Psoas muscle (tissue), 8 donors: Measurements from ENCODE around the gene HFM1. TPM values are rescaled to one million over a fixed set of nuclear protein-coding genes. Genes with fewer than 3 reads are reported as not detected.
"Not testable (repeated sequence)": the region's sequence is repeated elsewhere in the genome, so short reads cannot be mapped to it uniquely, and the experiment has no call there.

Experiments
- ATAC-seq, 4 donors: fragments of 200-7000 bp; cut with Tn5 transposase; one replicate each; pipeline ENCODE4 v1.9.1; 2020; ENCODE audit warnings: moderate library complexity in 3 of 4, mild to moderate bottlenecking in 2 of 4
- DNase-seq, 2 donors: peaks; one replicate each; pipeline ENCODE4 v3.0.0-alpha.2; 2020
- H3K27ac ChIP-seq: fragments of 200-600 bp; one replicate; pipeline ENCODE4 v1.8.0; 2022
- H3K27me3 ChIP-seq, 3 donors: fragments of 200-600 bp in 1 of 3; one replicate each; pipeline versions ENCODE4 v1.6.1 to v1.8.0; 2013 to 2022; ENCODE audit warnings: low read length in 2 of 3, mild to moderate bottlenecking in 2 of 3, moderate library complexity in 1 of 3; ENCODE audit not compliant: insufficient read depth in 3 of 3
- H3K36me3 ChIP-seq, 2 donors: fragments of 200-600 bp in 1 of 2; one replicate each; pipeline versions ENCODE4 v1.6.1 to v1.8.0; 2013 to 2022; ENCODE audit warnings: low read depth in 1 of 2, mild to moderate bottlenecking in 1 of 2, moderate library complexity in 1 of 2; ENCODE audit not compliant: insufficient read depth in 1 of 2
- H3K4me1 ChIP-seq: fragments of 200-600 bp; one replicate; pipeline ENCODE4 v1.8.0; 2022
- H3K4me3 ChIP-seq: fragments of 200-600 bp; one replicate; pipeline ENCODE4 v1.8.0; 2022; ENCODE audit warnings: mild to moderate bottlenecking
- H3K9me3 ChIP-seq: fragments of 200-600 bp; one replicate; pipeline ENCODE4 v1.8.0; 2022
- WGBS, 3 donors: extraction: QIAGEN DNeasy Blood & Tissue Kit; methylation state at CpG; one replicate each; pipeline versions ENCODE4 v1.1.6 to v1.1.7; 2013; 5-methylcytosine and 5-hydroxymethylcytosine counted together
- intact Hi-C, 2 donors: fragments of 100-400 bp; cut with DNase I; formaldehyde crosslinking; loops; one replicate each; pipeline versions ENCODE4 v1.11.0 to v1.14.2; 2022
- polyA plus RNA-seq, 3 donors: library from polyadenylated mRNA; stranded (reverse); fragments of 200-250 nt; gene quantifications; one replicate each; pipeline ENCODE4 v1.2.3, GENCODE V29; 2013
- total RNA-seq, 4 donors: library from RNA; stranded (reverse); fragmentation: NEBNext Ultra II Directional in 2 of 4; extraction: Animal tissue kit (Norgen Biotek cat#: 25700) in 2 of 4; gene quantifications; one replicate each; pipeline versions ENCODE4 v1.2.1 to v1.2.4, GENCODE V29; 2021 to 2023
- TF ChIP-seq, protein P1 (sequence below): fragments of 200-600 bp; IDR thresholded peaks from one replicate; pipeline ENCODE4 v1.8.0; 2022; ENCODE audit warnings: antibody characterized with exemption
- donor health status: healthy with polysubstance abuse.
- donor health status: DM: no; HTN: no; CAD: no; lungs with moderate emphysema.
- donor health status: Bipolar disorder and iron deficiency.
- donor health status: healthy.
- donor health status: DM: yes; HTN: yes; CAD: no.
- donor health status: DM: no; HTN: no; CAD: no.
- donor health status: DM: no; HTN: no; CAD: no.
- donor health status: DM: yes; HTN: yes; CAD: no.

HFM1 gene
- total and polyA plus RNA-seq, 7 donors = 0.08 to 3.1 (median 1.3) TPM

DNA sequence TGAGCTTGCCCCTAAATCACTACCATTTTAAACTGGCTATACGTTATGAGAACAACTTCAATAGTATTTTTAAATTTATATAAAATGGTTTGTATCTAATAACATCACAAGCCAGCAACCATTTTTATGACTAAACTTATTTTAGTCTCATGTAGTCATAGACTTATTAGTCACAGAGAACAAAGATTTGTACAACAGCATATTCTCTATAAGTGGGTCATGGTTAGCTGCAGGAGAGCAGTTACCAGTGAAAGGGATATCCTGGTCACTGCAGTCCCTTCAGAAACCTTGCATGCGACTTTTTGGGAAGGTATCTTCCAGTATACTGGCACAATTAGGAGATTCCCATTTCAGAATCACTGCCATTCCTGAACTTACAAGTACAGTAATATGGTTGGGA lies 90.0 kb downstream of the HFM1 start:
- DNase-seq (no peak), ATAC-seq (peak in 1 of 4 donors; percentile 51)
- H3K4me3 ChIP-seq = no peak overlapping the region
- no peaks in the 10 kb centered on the region for H3K27me3 ChIP-seq
- H3K4me1 ChIP-seq = no peaks in the 10 kb centered on the region
- intact Hi-C loops = no loop called here
- peaks cover 0 to 21% of the 10 kb centered on the region in 2 donors for H3K36me3 ChIP-seq
- no peaks in the 10 kb centered on the region for H3K9me3 ChIP-seq
- 89 to 91% (median 91%) methylated on average over 2 of the region's 2 CpGs for WGBS, 3 donors
- TF ChIP-seq, protein P1, sequence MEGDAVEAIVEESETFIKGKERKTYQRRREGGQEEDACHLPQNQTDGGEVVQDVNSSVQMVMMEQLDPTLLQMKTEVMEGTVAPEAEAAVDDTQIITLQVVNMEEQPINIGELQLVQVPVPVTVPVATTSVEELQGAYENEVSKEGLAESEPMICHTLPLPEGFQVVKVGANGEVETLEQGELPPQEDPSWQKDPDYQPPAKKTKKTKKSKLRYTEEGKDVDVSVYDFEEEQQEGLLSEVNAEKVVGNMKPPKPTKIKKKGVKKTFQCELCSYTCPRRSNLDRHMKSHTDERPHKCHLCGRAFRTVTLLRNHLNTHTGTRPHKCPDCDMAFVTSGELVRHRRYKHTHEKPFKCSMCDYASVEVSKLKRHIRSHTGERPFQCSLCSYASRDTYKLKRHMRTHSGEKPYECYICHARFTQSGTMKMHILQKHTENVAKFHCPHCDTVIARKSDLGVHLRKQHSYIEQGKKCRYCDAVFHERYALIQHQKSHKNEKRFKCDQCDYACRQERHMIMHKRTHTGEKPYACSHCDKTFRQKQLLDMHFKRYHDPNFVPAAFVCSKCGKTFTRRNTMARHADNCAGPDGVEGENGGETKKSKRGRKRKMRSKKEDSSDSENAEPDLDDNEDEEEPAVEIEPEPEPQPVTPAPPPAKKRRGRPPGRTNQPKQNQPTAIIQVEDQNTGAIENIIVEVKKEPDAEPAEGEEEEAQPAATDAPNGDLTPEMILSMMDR = no peak
- H3K27ac ChIP-seq = no peak overlapping the region

DNA sequence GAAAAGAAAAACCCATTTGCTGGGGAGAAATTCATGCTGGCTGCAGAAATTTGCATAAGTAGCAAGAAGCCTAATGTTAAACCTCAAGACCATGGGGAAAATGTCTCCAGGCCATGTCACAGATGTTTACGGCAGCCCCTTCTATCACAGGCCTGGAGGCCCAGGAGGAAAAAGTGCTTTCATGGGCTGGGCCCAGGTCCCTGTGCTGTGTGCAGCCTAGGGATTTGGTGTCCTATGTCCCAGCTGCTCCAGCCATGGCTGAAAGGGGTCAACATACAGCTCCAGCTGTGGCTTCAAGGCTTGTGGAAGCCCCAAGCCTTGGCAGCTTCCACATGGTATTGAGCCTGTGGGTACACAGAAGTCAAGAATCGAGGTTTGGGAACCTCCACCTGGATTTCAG lies 93.0 kb downstream of the HFM1 start:
- Histone ChIP-seq H3K9me3 (peaks cover 4% of the 10 kb centered on the region), H3K27me3 (no peaks in the 10 kb centered on the region), H3K27ac (no peak overlapping the region), H3K4me3 (no peak overlapping the region), H3K36me3 (peaks cover 0 to 21% of the 10 kb centered on the region in 2 donors), H3K4me1 (no peaks in the 10 kb centered on the region)
- intact Hi-C loops = no loop called here
- WGBS, 3 donors = 81 to 91% (median 88%) methylated on average over 2 of the region's 2 CpGs
- DNase-seq (no peak), ATAC-seq (no peak)
- TF ChIP-seq, protein P1 = no peak

DNA sequence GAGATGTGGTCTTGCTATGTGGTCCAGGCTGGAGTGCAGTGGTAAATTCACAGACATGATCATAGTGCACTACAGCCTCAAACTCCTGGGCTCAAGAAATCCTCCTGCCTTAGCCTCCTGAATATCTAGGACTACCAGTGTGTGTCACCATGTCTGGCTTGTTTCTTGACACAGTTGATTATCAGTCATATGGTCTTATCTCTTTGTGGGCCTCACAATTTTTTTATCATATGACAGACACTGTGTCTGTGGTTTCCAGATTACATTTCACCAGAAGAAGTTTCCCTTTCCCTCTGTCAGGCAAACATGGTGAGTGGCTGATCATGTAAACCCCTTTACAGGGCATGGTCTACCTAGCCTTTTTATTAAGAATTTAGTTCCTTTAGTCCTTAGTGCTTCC lies 96.1 kb downstream of the HFM1 start:
- intact Hi-C loops = no loop called here
- H3K27me3 ChIP-seq = no peaks in the 10 kb centered on the region
- ATAC-seq = no peak
- H3K4me3 ChIP-seq = no peak overlapping the region
- no peaks in the 10 kb centered on the region for H3K4me1 ChIP-seq
- peaks cover 4% of the 10 kb centered on the region for H3K9me3 ChIP-seq
- H3K36me3 ChIP-seq = peaks cover 0 to 14% of the 10 kb centered on the region in 2 donors
- DNase-seq = no peak
- TF ChIP-seq, protein P1 = no peak
- H3K27ac ChIP-seq = no peak overlapping the region

DNA sequence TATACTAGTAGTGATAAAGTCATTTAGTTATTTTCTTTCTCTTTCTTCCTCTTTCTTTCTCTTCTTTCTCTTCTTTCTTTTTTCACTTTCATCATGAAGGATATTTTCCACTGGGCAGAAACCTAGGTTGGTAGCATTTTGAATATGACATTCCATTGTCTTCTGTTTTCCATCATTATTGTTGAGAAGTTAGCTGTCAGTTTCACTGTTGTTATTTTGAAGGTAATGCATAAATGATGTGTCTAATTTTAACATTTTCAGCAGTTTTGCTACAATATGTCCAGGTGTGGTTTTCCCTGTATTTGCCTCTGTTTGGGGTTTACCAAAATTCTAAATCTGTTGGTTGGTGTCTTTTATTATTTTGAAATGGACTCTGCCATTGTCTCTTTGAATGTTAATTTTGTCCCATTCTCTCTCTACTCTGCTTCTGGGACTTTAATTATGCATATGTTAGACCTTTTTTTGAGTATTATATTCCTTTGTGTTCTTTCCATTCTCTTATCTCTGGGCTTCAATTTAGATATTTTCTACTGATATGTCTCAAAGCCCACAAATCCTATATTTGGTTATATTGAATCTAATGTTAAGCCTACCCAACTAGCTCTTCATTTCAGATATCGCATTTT lies 96.7 kb downstream of the HFM1 start:
- TF ChIP-seq, protein P1 = no peak
- DNase-seq = no peak
- Histone ChIP-seq H3K9me3 (peaks cover 4% of the 10 kb centered on the region), H3K27ac (no peak overlapping the region), H3K4me3 (no peak overlapping the region), H3K27me3 (no peaks in the 10 kb centered on the region), H3K36me3 (peaks cover 0 to 9% of the 10 kb centered on the region in 2 donors), H3K4me1 (no peaks in the 10 kb centered on the region)
- 97 to 98% (median 97%) methylated on average over 1 of the region's 1 CpG for WGBS, 3 donors
- intact Hi-C loops = no loop called here
- no peak for ATAC-seq

DNA sequence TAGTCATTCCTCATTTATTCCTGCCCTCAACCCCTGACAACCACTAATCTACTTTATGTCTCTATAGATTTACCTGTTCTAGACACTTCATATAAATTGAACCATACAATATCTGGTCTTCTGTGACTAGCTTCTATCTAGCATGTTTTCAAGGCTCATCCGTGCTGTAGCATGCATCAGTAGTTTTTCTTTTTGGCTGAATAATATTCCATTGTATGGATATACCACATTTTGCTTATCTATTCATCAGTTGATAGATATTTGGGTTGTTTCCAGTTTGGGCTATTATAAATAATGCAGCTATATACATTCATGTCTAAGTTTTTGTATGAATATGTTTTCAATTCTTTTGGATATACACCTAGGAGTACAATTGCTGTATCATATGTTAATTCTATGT lies 101.5 kb downstream of the HFM1 start:
- H3K27me3 ChIP-seq = no peaks in the 10 kb centered on the region
- no peaks in the 10 kb centered on the region for H3K36me3 ChIP-seq
- no peak overlapping the region for H3K27ac ChIP-seq
- TF ChIP-seq, protein P1 = no peak
- H3K4me1 ChIP-seq = no peaks in the 10 kb centered on the region
- intact Hi-C loops = no loop called here
- 83 to 98% (median 94%) methylated on average over 1 of the region's 1 CpG for WGBS, 3 donors
- DNase-seq (no peak), ATAC-seq (no peak)
- H3K4me3 ChIP-seq = no peak overlapping the region
- H3K9me3 ChIP-seq = peaks cover 2% of the 10 kb centered on the region

DNA sequence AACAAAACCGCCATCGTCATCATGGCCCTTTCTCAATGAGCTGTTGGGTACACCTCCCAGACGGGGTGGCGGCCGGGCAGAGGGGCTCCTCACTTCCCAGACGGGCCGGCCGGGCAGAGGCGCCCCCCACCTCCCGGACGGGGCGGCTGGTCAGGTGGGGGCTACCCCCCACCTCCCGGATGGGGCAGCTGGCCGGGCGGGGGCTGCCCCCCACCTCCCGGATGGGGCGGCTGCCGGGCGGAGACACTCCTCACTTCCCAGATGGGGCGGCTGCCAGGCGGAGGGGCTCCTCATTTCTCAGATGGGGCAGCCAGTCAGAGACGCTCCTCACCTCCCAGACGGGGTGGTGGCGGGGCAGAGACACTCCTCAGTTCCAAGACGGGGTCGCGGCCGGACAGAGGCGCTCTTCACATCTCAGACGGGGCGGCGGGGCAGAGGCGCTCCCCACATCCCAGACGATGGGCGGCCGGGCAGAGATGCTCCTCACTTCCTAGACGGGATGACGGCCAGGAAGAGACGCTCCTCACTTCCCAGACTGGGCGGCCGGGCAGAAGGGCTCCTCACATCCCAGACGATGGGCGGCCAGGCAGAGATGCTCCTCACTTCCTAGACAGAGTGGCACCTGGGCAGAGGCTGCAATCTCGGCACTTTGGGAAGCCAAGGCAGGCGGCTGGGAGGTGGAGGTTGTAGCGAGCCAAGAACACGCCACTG lies 115.6 kb downstream of the HFM1 start:
- H3K27ac ChIP-seq, H3K27me3 ChIP-seq, H3K9me3 ChIP-seq, DNase-seq, H3K4me1 ChIP-seq, ATAC-seq, H3K36me3 ChIP-seq, H3K4me3 ChIP-seq: not testable (repeated sequence)
- WGBS, 3 donors = 91 to 93% (median 93%) methylated on average over 29 to 37 of the region's 47 CpGs
- intact Hi-C loops = loop anchor here in 1 of 2 donors (10.0 kb wide), 1 partner anchor 216 kb away; the partner anchor contains the start of gene CDC7

DNA sequence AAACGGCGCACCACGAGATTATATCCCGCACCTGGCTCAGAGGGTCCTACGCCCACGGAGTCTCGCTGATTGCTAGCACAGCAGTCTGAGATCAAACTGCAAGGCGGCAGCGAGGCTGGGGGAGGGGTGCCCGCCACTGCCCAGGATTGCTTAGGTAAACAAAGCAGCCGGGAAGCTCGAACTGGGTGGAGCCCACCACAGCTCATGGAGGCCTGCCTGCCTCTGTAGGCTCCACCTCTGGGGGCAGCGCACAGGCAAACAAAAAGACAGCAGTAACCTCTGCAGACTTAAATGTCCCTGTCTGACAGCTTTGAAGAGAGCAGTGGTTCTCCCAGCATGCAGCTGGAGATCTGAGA lies 117.7 kb downstream of the HFM1 start:
- not testable (repeated sequence) for H3K36me3 ChIP-seq, H3K27ac ChIP-seq, H3K9me3 ChIP-seq, ATAC-seq, DNase-seq, H3K4me3 ChIP-seq, H3K27me3 ChIP-seq
- peaks cover 11% of the 10 kb centered on the region for H3K4me1 ChIP-seq
- intact Hi-C loops = loop anchor here in 1 of 2 donors (10.0 kb wide), 1 partner anchor 218 kb away; the partner anchor contains the start of gene CDC7
- 72 to 83% (median 77%) methylated on average over 3 to 5 of the region's 13 CpGs for WGBS, 3 donors
